Mesodermal cell (in vitro differentiated cells): ENCODE data around the gene TMPRSS9.

Source experiments
- H3K27ac ChIP-seq: 2 replicates; pipeline ENCODE4 v1.7.0; 2013; ENCODE audit warnings: mild to moderate bottlenecking, low read depth, low read length, moderate library complexity; ENCODE audit not compliant: severe bottlenecking
- H3K36me3 ChIP-seq: 2 replicates; pipeline ENCODE4 v1.7.1; 2013; ENCODE audit warnings: mild to moderate bottlenecking, low read length, moderate library complexity; ENCODE audit not compliant: control insufficient read depth, insufficient read depth
- H3K4me1 ChIP-seq: one replicate; pipeline ENCODE4 v1.7.1; 2013; ENCODE audit warnings: mild to moderate bottlenecking, low read length; ENCODE audit not compliant: insufficient read depth, control insufficient read depth, poor library complexity, severe bottlenecking
- H3K4me3 ChIP-seq: 2 replicates; pipeline ENCODE4 v1.7.0; 2013; ENCODE audit warnings: low read length, control low read depth, mild to moderate bottlenecking; ENCODE audit not compliant: insufficient read depth, poor library complexity, severe bottlenecking; ENCODE audit errors: extremely low read depth
- H3K9me3 ChIP-seq: 2 replicates; pipeline ENCODE4 v1.7.1; 2013; ENCODE audit warnings: mild to moderate bottlenecking, low read length, moderate library complexity; ENCODE audit not compliant: control insufficient read depth
- WGBS, 2 experiments: methylation state at CpG; one replicate each; pipeline ENCODE4 v1.1.5; 2013; ENCODE audit warnings: missing lambda C conversion rate in 2 of 2; ENCODE audit not compliant: insufficient coverage in 2 of 2; 5-methylcytosine and 5-hydroxymethylcytosine counted together

The TMPRSS9 gene

DNA sequence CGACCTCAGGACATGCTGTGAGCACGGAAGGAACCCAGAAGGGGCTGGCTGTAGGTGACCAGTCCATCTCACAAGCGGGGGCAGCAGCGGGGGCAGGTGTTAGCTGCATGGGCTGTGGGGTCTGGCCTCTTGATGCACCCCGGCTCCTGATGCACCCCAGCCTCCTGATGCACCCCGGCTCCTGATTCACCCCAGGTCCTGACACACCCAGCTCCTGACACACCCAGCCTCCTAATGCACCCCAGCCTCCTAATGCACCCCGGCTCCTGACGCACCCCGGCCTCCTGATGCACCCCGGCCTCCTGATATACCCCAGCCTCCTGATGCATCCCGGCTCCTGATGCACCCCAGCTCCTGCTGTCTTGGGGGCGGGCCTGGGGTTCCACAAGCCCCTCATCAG lies 39.1 kb upstream of the TMPRSS9 start:
- no peak overlapping the region for H3K4me3 ChIP-seq
- no peaks in the 10 kb centered on the region for H3K9me3 ChIP-seq
- H3K4me1 ChIP-seq: peaks cover 9% of the 10 kb centered on the region
- H3K36me3 ChIP-seq: peaks cover 39% of the 10 kb centered on the region
- 92 to 96% methylated on average over 9 to 12 of the region's 12 CpGs for WGBS, 2 experiments
- no peak overlapping the region for H3K27ac ChIP-seq

DNA sequence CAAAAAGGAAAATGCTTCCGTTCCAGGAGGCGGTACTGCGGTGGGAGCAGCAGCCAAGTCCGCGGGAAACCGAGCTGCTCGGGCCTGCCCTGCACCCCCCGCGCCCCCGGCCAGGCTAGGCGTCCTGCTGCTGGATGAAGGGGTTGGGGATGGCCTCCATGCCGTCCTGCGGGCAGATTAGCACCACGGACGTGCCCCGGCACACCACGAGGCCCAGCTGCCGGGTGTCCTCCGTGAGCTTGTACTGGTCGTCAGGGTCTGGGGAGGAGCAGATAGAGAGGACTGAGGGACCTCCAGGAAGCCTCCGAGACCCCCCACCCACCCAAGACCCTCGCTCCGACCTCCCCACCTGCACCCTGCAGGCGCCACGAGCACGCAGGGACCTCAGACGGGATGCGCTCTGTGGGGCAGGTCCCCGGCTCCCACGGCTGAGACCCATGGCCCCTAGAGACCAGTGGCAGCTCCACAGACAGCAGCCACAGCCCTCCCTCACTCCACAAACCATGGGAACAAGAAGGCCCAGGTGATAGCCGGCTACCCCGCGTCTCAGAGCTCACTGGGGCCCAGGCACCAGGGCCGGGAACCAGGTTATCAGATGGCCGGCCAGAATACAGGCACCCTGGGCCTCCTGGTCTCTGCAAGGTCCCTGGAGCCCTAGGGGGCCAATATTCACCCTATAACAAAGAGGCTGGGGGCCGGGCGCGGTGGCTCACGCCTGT lies 38.3 kb upstream of the TMPRSS9 start:
- no peaks in the 10 kb centered on the region for H3K9me3 ChIP-seq
- H3K4me3 ChIP-seq: no peak overlapping the region
- H3K36me3 ChIP-seq: peaks cover 44% of the 10 kb centered on the region
- 95% methylated on average over 32 to 34 of the region's 39 CpGs for whole genome bisulfite sequencing, 2 experiments
- H3K27ac ChIP-seq: no peak overlapping the region
- peaks cover 6% of the 10 kb centered on the region for H3K4me1 ChIP-seq

DNA sequence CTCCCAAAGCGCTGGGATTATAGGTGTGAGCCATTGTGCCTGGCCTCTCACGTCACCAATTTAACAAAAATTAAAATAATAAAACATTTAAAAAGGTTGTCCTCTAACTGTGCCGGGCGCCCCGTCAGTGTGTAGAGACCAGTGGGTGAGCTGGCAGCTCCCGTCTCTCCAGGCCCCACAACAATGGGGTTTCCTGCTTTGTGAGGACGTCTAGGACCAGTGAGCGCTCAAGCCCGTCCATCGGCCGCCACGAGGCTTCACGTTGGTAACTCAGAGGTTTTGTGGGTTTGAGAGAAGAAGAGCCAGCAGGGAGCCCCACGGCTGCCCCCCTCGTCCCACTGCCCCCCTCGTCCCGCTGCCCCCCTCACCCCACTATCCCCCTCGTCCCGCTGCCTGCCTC lies 36.4 kb upstream of the TMPRSS9 start:
- peaks cover 14% of the 10 kb centered on the region for H3K4me1 ChIP-seq
- no peak overlapping the region for H3K27ac ChIP-seq
- peaks cover 48% of the 10 kb centered on the region for H3K36me3 ChIP-seq
- WGBS, 2 experiments: 92 to 100% methylated on average over 4 to 8 of the region's 19 CpGs
- H3K9me3 ChIP-seq: no peaks in the 10 kb centered on the region
- H3K4me3 ChIP-seq: no peak overlapping the region

DNA sequence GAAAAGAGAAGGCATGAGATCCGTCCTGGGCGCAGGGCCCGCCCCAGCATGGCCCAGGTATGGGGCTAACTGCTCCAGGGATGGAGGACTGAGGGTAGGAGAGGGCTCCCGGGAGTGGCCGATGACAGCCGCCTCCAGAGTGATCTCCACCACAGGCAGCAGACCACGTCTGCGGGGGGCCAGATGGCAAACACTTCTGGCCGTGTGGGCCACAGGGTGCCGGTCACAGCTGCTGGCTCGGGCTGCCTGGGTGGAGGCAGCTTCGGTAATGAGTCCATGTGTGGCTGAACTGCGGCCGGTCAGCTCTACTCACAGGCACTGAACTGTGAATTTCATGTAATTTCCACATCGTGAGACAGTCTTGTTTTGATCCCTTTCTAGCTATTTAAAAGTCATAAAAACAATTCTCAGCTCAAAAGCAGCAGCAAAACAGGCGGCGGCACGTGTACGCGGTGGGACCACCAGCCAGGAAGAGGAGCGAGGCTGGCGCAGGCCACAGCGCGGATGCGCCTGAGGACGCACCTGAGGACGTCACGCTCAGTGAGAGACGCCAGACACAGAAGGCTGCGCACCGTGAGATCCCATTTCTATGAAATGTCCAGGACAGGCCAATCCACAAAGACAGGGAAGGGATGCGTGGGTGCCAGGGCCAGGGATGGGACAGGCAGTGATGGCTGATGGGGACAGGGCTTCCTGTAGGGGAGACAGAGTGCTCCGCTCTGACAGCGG lies 35.7 kb upstream of the TMPRSS9 start:
- peaks cover 14% of the 10 kb centered on the region for H3K4me1 ChIP-seq
- WGBS, 2 experiments: 93 to 95% methylated on average over 31 to 34 of the region's 34 CpGs
- peaks cover 48% of the 10 kb centered on the region for H3K36me3 ChIP-seq
- H3K27ac ChIP-seq: no peak overlapping the region
- no peak overlapping the region for H3K4me3 ChIP-seq
- no peaks in the 10 kb centered on the region for H3K9me3 ChIP-seq

DNA sequence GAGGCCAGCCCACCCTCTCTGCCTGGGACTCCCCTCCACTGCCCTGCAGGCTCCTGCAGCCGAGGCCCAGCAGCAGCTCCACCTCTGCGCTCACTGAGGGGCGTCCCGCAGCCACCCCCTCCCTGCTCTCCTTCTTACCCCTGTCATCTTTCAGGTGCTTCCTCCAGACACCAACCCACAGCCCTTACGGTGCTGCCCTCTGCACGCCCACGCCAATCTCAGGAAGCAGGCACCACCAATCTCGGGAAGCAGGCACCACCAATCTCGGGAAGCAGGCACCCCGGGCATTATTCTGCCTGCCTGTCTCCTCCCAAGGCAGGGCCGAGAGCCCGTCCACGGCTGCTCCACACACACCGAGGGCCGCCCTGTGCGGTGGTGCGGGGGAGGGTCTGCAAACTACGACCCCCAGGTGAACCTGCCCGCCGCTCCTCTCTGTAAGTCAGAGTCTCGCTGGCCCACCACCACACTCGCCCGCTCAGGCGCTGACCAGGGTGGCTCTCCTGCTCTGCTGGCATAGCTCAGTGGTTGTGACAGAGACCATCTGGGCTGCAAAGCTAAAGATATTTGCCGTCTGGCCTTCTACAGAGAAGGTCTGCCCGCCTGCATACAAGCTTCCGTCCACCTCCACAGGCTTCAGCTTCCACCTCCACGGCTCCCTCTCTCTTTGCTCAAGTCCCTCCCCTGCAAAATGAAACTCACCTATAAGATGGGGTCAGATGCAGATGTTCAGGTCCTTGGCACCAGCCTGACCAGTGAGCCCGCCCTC lies 34.6 kb upstream of the TMPRSS9 start:
- no peak overlapping the region for H3K27ac ChIP-seq
- peaks cover 16% of the 10 kb centered on the region for H3K4me1 ChIP-seq
- no peaks in the 10 kb centered on the region for H3K9me3 ChIP-seq
- H3K4me3 ChIP-seq: no peak overlapping the region
- H3K36me3 ChIP-seq: peaks cover 48% of the 10 kb centered on the region
- WGBS, 2 experiments: 94% methylated on average over 17 to 29 of the region's 29 CpGs

DNA sequence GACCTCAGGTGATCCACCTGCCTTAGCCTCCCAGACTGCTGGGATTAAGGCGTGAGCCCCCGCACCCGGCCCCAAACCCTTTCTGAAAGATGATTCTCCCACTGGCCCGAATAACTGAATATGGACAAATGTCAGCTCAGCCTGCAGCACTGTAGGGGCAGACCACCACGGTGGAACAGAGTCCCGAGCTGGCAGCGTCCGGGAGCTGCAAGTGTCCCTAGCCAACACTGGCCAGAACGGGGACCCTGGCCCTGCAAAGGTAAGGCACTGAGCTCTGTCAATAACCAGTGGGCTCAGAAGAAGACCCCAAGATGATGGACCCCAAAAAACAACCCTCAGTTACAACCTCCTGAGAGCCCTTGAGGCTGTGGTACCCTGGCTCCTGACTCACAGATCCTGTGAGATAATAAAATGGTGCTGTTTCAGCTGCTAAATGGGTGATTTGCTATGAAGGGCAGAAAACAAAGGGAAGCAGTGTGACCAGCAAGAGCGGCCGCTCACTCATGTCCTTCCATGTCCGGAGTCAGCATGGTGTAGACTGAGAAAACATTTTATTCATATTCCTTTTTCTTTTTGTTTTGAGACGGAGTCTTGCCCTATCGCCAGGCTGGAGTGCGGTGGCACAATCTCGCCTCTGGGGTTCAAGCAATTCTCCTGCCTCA lies 33.2 kb upstream of the TMPRSS9 start:
- peaks cover 26% of the 10 kb centered on the region for H3K4me1 ChIP-seq
- no peaks in the 10 kb centered on the region for H3K9me3 ChIP-seq
- peaks cover 43% of the 10 kb centered on the region for H3K36me3 ChIP-seq
- H3K4me3 ChIP-seq: no peak overlapping the region
- H3K27ac ChIP-seq: peak overlapping the region; percentile 74
- 87 to 92% methylated on average over 12 to 16 of the region's 16 CpGs for WGBS, 2 experiments

DNA sequence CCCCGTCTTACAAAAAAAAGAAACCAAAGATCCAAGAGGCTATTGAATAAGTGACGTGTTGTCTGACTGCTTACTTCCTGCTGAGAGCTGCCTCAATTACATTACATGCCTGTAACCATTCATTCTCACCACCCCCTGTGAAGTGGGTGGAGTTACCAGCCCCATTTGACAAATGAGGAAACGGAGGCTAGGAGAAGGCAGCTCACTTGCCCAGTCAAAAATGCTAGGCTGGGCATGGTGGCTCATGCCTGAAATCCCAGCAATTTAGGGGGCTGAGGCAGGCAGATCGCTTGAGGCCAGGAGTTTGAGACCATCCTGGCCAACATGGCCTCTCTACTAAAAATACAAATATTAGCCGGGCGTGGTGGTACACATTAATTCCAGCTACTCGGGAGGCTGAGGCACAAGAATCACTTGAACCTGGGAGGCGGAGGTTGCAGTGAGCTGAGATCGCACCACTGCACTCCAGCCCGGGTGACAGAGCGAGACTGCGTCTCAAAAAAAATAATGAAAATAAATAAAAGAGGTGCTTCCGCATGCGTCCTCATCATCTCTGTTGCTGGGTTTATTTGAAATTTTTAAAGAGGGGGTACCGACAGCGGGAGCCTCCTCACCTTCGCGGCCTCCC lies 32.2 kb upstream of the TMPRSS9 start:
- Histone ChIP-seq H3K4me1 (peaks cover 26% of the 10 kb centered on the region), H3K9me3 (no peaks in the 10 kb centered on the region), H3K36me3 (peaks cover 36% of the 10 kb centered on the region), H3K4me3 (peak overlapping the region; percentile 98), H3K27ac (peak overlapping the region; percentile 74)
- 2 to 3% methylated on average over 7 to 12 of the region's 18 CpGs for WGBS, 2 experiments

DNA sequence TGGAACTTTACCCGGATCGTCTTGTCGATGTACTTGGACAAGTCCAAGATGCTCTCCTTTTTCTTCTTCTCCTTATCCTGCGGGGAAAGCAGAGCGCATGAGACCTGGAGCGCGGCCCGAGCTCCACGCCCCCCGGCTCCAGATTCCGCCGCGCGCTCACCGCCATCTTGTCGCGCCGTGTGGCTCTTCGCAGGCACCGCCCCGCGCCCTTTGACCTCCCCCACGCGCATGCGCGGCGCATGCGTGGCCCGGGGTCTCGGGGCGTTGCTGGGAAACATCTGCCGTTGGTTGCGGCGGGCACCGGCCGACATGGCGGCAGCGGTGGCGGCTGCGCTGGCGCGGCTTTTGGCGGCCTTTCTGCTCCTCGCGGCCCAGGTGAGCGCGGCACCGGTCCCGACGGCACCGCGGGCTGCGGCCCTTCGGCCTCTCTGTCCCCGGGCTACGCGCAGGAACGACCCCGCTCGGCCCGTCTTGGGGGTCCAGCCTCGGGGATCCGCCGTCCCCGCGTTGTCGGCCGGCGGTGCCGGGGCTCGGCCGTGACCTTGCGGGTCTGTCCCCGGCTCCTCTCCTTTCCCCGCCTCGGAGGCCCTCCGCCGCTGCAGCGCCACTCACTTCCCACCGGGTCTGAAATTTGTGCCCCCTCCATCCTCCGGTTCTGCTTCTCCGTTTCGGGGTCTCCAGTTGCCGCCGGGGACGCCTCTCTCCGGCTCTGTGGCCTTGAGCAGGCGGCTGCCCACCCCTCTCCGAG lies 31.5 kb upstream of the TMPRSS9 start, which contains the start of the genes LSM7 and SPPL2B:
Gene LSM7 (minus strand): TSS at position 186 of the 748 bp plus-strand sequence. CDS start 20 bp downstream, at position 166.
Gene SPPL2B (plus strand): TSS at position 284 of the 748 bp plus-strand sequence. CDS start 26 bp downstream, at position 310.
- peak within 1 kb of the TSS; percentile 74 for H3K27ac ChIP-seq
- H3K36me3 ChIP-seq: peaks cover 33% of the 10 kb centered on the region
- H3K4me1 ChIP-seq: peaks cover 26% of the 10 kb centered on the region
- H3K9me3 ChIP-seq: no peaks in the 10 kb centered on the region
- WGBS, 2 experiments: 0% methylated on average over 78 to 86 of the region's 89 CpGs
- H3K4me3 ChIP-seq: peak within 1 kb of the TSS; percentile 98

DNA sequence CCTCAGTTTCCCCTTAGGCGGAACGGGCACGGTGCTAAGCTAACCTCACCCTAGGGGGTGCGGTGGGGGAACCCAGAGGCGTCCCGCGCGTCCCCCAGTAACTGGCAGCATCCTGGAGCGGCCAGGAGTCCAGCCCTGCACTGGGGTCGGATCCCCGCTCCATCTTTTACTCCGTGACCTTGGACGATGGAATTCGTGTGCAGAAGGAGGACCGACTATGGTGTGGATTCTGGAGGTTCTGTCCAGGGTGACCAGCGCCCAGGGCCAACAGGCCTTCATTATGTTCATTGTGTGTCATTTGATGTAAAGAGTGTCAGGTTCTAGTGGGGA lies 31.0 kb upstream of the TMPRSS9 start:
- peaks cover 26% of the 10 kb centered on the region for H3K4me1 ChIP-seq
- 6 to 12% methylated on average over 8 to 10 of the region's 16 CpGs for WGBS, 2 experiments
- H3K9me3 ChIP-seq: no peaks in the 10 kb centered on the region
- peak overlapping the region; percentile 74 for H3K27ac ChIP-seq
- peak overlapping the region; percentile 98 for H3K4me3 ChIP-seq
- peaks cover 30% of the 10 kb centered on the region for H3K36me3 ChIP-seq
